Common myeloid progenitor, CD34-positive (primary cell): ENCODE measurements around the gene DNAJC24.

Source experiments
- CTCF ChIA-PET: fragments of 350-600 bp; sonication (Branson Sonifier 250); formaldehyde crosslinking; loops from one replicate; lab custom pipeline; 2021; ENCODE audit warnings: antibody characterized with exemption; lab: Charles Lee
- POLR2A ChIA-PET: fragments of 350-600 bp; sonication (Branson Sonifier 250); formaldehyde crosslinking; loops from one replicate; lab custom pipeline; 2021; ENCODE audit warnings: antibody characterized with exemption; lab: Charles Lee
- DNase-seq, 3 donors: peaks; one replicate each; pipeline versions ENCODE4 v3.0.0 to v3.0.0-alpha.2; 2013
- H3K27ac ChIP-seq, 2 experiments: 1 replicate in 1 of 2; 2 replicates in 1 of 2; pipeline ENCODE4 v1.7.0; 2013; ENCODE audit warnings: inconsistent platforms in 2 of 2, low read length in 2 of 2, mild to moderate bottlenecking in 2 of 2, low read depth in 1 of 2, moderate library complexity in 1 of 2; ENCODE audit not compliant: severe bottlenecking in 2 of 2, insufficient read depth in 1 of 2, poor library complexity in 1 of 2
- H3K27me3 ChIP-seq, 5 experiments: replicated peaks in 2 of 5; 1 replicate in 3 of 5; 2 replicates in 2 of 5; pipeline versions ENCODE4 v1.6.1 to v1.7.0; 2013; ENCODE audit warnings: low read length in 4 of 5, mild to moderate bottlenecking in 2 of 5, moderate library complexity in 2 of 5, inconsistent platforms in 1 of 5; ENCODE audit not compliant: insufficient read depth in 5 of 5, control insufficient read depth in 4 of 5
- H3K36me3 ChIP-seq, 4 experiments: 1 replicate in 2 of 4; 2 replicates in 2 of 4; pipeline versions ENCODE4 v1.6.1 to v1.7.0; 2013; ENCODE audit warnings: low read length in 3 of 4, control low read depth in 1 of 4, mild to moderate bottlenecking in 1 of 4; ENCODE audit not compliant: control insufficient read depth in 4 of 4, insufficient read depth in 4 of 4
- H3K4me1 ChIP-seq, 4 experiments: 1 replicate in 3 of 4; 2 replicates in 1 of 4; pipeline versions ENCODE4 v1.6.1 to v1.7.1; 2013; ENCODE audit warnings: low read length in 3 of 4, mild to moderate bottlenecking in 3 of 4, control low read depth in 1 of 4, inconsistent platforms in 1 of 4, moderate library complexity in 1 of 4; ENCODE audit not compliant: control insufficient read depth in 4 of 4, insufficient read depth in 4 of 4; ENCODE audit errors: control extremely low read depth in 1 of 4
- H3K4me3 ChIP-seq, 7 experiments: 1 replicate in 4 of 7; 2 replicates in 3 of 7; pipeline versions ENCODE4 v1.5.1 to v1.7.0; 2013; ENCODE audit warnings: mild to moderate bottlenecking in 7 of 7, low read length in 6 of 7, moderate library complexity in 6 of 7, inconsistent platforms in 2 of 7, low read depth in 2 of 7, control low read depth in 1 of 7; ENCODE audit not compliant: insufficient read depth in 4 of 7, control insufficient read depth in 1 of 7; ENCODE audit errors: extremely low read depth in 1 of 7
- H3K9me3 ChIP-seq, 5 experiments: 1 replicate in 4 of 5; 2 replicates in 1 of 5; pipeline versions ENCODE4 v1.6.1 to v1.7.1; 2013; ENCODE audit warnings: low read length in 4 of 5, mild to moderate bottlenecking in 2 of 5, inconsistent platforms in 1 of 5, low read depth in 1 of 5, moderate library complexity in 1 of 5; ENCODE audit not compliant: control insufficient read depth in 4 of 5, insufficient read depth in 2 of 5; ENCODE audit errors: control extremely low read depth in 1 of 5
- WGBS: methylation state at CpG from one replicate; pipeline ENCODE4 v1.1.5; 2013; ENCODE audit not compliant: insufficient coverage; 5-methylcytosine and 5-hydroxymethylcytosine counted together

The DNAJC24 gene

DNA sequence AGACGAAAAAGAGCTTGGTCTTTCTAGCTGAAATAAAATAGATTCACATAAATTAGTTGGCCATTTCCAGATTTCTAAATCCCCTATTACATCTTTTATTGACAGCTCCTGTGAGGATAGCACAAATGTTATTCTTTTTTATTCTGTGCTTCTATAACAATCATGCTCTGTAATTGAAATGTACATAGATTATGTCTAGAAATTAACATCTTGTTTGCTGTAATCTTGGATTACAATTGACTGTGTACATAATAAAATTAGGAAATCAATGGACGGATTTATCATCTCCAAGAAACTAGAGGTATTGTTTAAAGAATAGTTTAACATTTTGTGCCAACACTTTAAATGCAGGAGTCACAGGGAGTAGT lies 108.5 kb downstream of the DNAJC24 start:
- H3K27ac ChIP-seq = no peak overlapping the region
- H3K36me3 ChIP-seq = peaks cover 0 to 3% (median 0%) of the 10 kb centered on the region in 4 experiments
- ChIA-PET POLR2A (no interaction called here), CTCF (interaction anchor here (0.8 to 1.7 kb wide), 2 partner anchors 9 to 10 kb away, joined by 3 to 4 read pairs; no protein-coding TSS in a partner anchor)
- no peaks in the 10 kb centered on the region for H3K27me3 ChIP-seq
- H3K4me1 ChIP-seq = no peaks in the 10 kb centered on the region
- WGBS = no CpG with 5 or more reads among the region's 2 CpGs
- no peak for DNase-seq
- H3K4me3 ChIP-seq = no peak overlapping the region
- H3K9me3 ChIP-seq = no peaks in the 10 kb centered on the region

DNA sequence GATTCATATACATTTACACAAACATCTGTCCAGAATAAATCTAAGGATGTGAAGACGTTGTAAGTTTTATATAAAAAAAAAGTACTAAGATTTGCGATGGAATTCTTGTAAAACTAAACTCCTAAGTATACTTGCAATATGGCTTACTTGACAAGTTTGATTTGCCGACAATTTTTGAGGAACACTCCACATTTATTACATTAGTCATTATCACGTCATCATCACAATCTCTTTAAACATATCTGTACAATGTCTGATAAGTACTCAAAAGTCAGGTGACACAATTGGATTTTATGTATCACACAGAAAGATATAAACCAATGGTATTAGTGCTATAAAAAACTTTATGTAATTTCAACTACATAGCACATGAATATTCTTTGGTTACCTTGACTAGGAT lies 109.4 kb downstream of the DNAJC24 start:
- ChIA-PET POLR2A (no interaction called here), CTCF (interaction anchor here (1.7 kb wide), 1 partner anchor 11 kb away, joined by 4 read pairs; no protein-coding TSS in a partner anchor)
- no CpG with 5 or more reads among the region's 4 CpGs for WGBS
- no peak for DNase-seq
- no peaks in the 10 kb centered on the region for H3K9me3 ChIP-seq
- no peak overlapping the region for H3K27ac ChIP-seq
- H3K4me1 ChIP-seq = no peaks in the 10 kb centered on the region
- H3K36me3 ChIP-seq = peaks cover 0 to 3% (median 0%) of the 10 kb centered on the region in 4 experiments
- no peaks in the 10 kb centered on the region for H3K27me3 ChIP-seq
- no peak overlapping the region for H3K4me3 ChIP-seq

DNA sequence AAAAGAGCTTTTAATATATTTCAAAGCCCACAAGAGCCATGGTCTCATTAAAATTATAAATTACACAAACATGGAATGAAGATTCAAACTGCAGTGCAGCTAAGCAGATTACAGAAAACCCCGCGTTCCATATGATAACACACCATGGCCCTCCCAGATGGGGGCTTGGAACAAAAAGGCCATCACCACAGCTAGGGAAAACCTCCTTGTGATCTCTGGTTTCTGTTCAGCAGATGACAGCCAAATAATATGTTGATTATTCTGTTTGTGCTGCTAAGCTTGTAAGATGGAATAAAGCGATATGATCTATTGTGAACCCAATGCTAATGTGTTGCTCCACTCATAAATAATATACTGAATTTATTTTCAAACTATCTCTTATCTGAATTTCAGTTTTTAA lies 111.3 kb downstream of the DNAJC24 start:
- CTCF ChIA-PET = interaction anchor here (1.1 kb wide), 1 partner anchor 9 kb away, joined by 3 read pairs; no protein-coding TSS in a partner anchor
- Histone ChIP-seq H3K36me3 (peaks cover 0 to 3% (median 0%) of the 10 kb centered on the region in 4 experiments), H3K4me3 (no peak overlapping the region), H3K27ac (no peak overlapping the region), H3K4me1 (no peaks in the 10 kb centered on the region), H3K27me3 (no peaks in the 10 kb centered on the region), H3K9me3 (no peaks in the 10 kb centered on the region)
- no peak for DNase-seq
- WGBS = no CpG with 5 or more reads among the region's 3 CpGs
- POLR2A ChIA-PET = no interaction called here
